Measurements from ENCODE around the gene BCAS1. TPM values are rescaled to one million over a fixed set of nuclear protein-coding genes. Genes with fewer than 3 reads are reported as not detected.

BCAS1 gene
- total RNA-seq, 1 experiment from 2014 or later = 0.17 TPM

DNA sequence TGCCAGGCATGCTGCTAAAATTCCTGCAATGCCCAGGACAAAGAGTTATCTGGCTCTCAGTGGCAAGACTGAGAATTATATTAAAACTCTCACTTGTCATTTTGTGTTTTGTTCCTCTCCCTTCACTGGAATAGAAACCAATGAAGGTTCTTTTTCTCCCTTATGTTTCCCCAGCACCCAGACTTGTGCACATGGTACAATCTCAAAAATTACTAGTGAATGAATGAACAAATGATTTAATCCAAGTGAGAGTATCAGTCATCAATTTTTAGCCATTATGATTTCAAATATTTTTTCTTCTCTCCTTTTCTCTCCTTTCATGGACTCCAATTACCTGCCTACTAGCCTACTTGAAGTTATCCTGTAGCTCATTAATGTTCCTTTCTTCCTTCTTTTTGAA is 70.1 kb downstream of the BCAS1 start:
- ChIA-PET POLR2A (no interaction called here), CTCF (no interaction called here)
- no peak for ATAC-seq

More for the DNA sequence above, 70.1 kb downstream of the BCAS1 start:
- no TSS peak for BruUV-seq (replicated peaks)
- no peak overlapping the region for H3K4me2 ChIP-seq (ENCODE audit: low read length)
- no peak for TF ChIP-seq EZH2 (IDR thresholded peaks at IDR 0.05)
- TF ChIP-seq SIN3A (IDR thresholded peaks at IDR 0.05; ENCODE audit: low read depth) = no peak
- TF ChIP-seq, protein P1, sequence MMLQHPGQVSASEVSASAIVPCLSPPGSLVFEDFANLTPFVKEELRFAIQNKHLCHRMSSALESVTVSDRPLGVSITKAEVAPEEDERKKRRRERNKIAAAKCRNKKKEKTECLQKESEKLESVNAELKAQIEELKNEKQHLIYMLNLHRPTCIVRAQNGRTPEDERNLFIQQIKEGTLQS (IDR thresholded peaks at IDR 0.05) = no peak
- no peak for TF ChIP-seq CTCF (IDR thresholded peaks at IDR 0.05 in 2 of 3, conservative IDR thresholded peaks at IDR 0.05 in 1 of 3; ENCODE audit: borderline replicate concordance in 1 of 3, insufficient read depth in 1 of 3, low read depth in 2 of 3, low read length in 2 of 3)
- TF ChIP-seq CBX3 (IDR thresholded peaks at IDR 0.05; ENCODE audit: low read depth) = no peak
- TF ChIP-seq SP1 (IDR thresholded peaks at IDR 0.05; ENCODE audit: low read depth) = no peak
- no peak for TF ChIP-seq TCF7L2 (IDR thresholded peaks at IDR 0.05; ENCODE audit: borderline replicate concordance, extremely low read depth, insufficient read depth, insufficient read length)
- no peak for TF ChIP-seq YY1 (IDR thresholded peaks at IDR 0.05; ENCODE audit: extremely low read depth, insufficient replicate concordance, low read depth, low read length)
- TF ChIP-seq MAX (IDR thresholded peaks at IDR 0.05) = no peak
- no peak for TF ChIP-seq SRF (IDR thresholded peaks at IDR 0.05; ENCODE audit: low read depth)
- no peak for TF ChIP-seq CEBPB (IDR thresholded peaks at IDR 0.05; ENCODE audit: low read depth)
- TF ChIP-seq FOSL1 (IDR thresholded peaks at IDR 0.05; ENCODE audit: low read depth) = no peak
- no peaks in the 10 kb centered on the region for H3K9me2 ChIP-seq (ENCODE audit: insufficient read depth)
- no peaks in the 10 kb centered on the region for H3K79me2 ChIP-seq (ENCODE audit: insufficient read depth, low read length)
- no peaks in the 10 kb centered on the region for H4K20me1 ChIP-seq (ENCODE audit: insufficient read depth)
- H3K27ac ChIP-seq (ENCODE audit: low read depth, low read length) = no peak overlapping the region
- H2AFZ ChIP-seq (ENCODE audit: low read depth, low read length, poor library complexity, severe bottlenecking) = no peak overlapping the region
- no peaks in the 10 kb centered on the region for H3K4me1 ChIP-seq (ENCODE audit: control insufficient read depth in 1 of 2, insufficient read depth in 2 of 2, low read length in 2 of 2)
- H3K9me3 ChIP-seq (ENCODE audit: control insufficient read depth in 1 of 2, insufficient read depth in 1 of 2, low read depth in 1 of 2, low read length in 2 of 2) = no peaks in the 10 kb centered on the region
- H3K36me3 ChIP-seq (ENCODE audit: control insufficient read depth in 1 of 2, insufficient read depth in 2 of 2, low read length in 2 of 2) = no peaks in the 10 kb centered on the region
- RAD21 ChIA-PET (ENCODE audit: low non-redundant PET in 1 of 2, low total read pairs in 2 of 2, uncharacterized antibody in 2 of 2, unreplicated experiment in 2 of 2) = no interaction called here
- DNase-seq (ENCODE audit: low read depth, low spot score) = no peak
- H3K27me3 ChIP-seq (ENCODE audit: insufficient read depth, low read length) = no peaks in the 10 kb centered on the region
- intact Hi-C loops (cut with micrococcal nuclease) = no loop called here
- no peak overlapping the region for H3K4me3 ChIP-seq (replicated peaks in 1 of 2; ENCODE audit: low read depth in 1 of 2, low read length in 2 of 2)
- no peak overlapping the region for H3K9ac ChIP-seq (ENCODE audit: low read length)
